Neural crest cell (in vitro differentiated cells): Measurements from ENCODE around the gene SMAD4. TPM values are rescaled to one million over a fixed set of nuclear protein-coding genes. Genes with fewer than 3 reads are reported as not detected.
A peak's percentile ranks its signal among the peaks of the same experiment; 100 is the strongest.
"Not testable (repeated sequence)": the region's sequence is repeated elsewhere in the genome, so short reads cannot be mapped to it uniquely, and the experiment has no call there.

ENCODE experiments used
- DNase-seq: peaks from one replicate; pipeline ENCODE4 v3.0.0; 2021; ENCODE audit warnings: low read depth, mixed read lengths, low spot score
- H3K27ac Mint-ChIP-seq: one replicate; pipeline ENCODE4 v1.8.0; 2021; ENCODE audit warnings: mild to moderate bottlenecking, mixed read lengths; ENCODE audit not compliant: unreplicated experiment
- H3K27me3 Mint-ChIP-seq: 2 replicates; pipeline ENCODE4 v1.8.0; 2021; ENCODE audit warnings: low read depth, mild to moderate bottlenecking, mixed read lengths
- H3K36me3 Mint-ChIP-seq: 2 replicates; pipeline ENCODE4 v1.8.0; 2021; ENCODE audit warnings: low read depth, mild to moderate bottlenecking, mixed read lengths
- H3K4me1 Mint-ChIP-seq: 2 replicates; pipeline ENCODE4 v1.8.0; 2021; ENCODE audit warnings: mixed read lengths
- H3K4me3 Mint-ChIP-seq: one replicate; pipeline ENCODE4 v1.8.0; 2021; ENCODE audit warnings: mild to moderate bottlenecking, mixed read lengths
- H3K9me3 Mint-ChIP-seq: 2 replicates; pipeline ENCODE4 v1.8.0; 2021; ENCODE audit warnings: mixed read lengths
- CTCF ChIP-seq: fragments of 200-600 bp; sonication (generic); conservative IDR thresholded peaks from 2 replicates; pipeline ENCODE4 v1.5.0; 2021; ENCODE audit warnings: antibody characterized with exemption, mild to moderate bottlenecking
- total RNA-seq: library from RNA; stranded (reverse); gene quantifications from 2 replicates; pipeline ENCODE4 v1.2.1, GENCODE V29; 2021

Gene SMAD4
- total RNA-seq, 1 donor from 2014 or later = 151 TPM

GRCh38 chr18:51107082-51107481 lies 77.1 kb downstream of the SMAD4 start:
- Mint-ChIP-seq H3K9me3 (peaks cover 5% of the 10 kb centered on the region), H3K4me3 (no peak overlapping the region), H3K27me3 (no peaks in the 10 kb centered on the region), H3K27ac (no peak overlapping the region), H3K36me3 (peaks cover 5% of the 10 kb centered on the region), H3K4me1 (peaks cover 3% of the 10 kb centered on the region)
- no peak for TF ChIP-seq CTCF
- DNase-seq = no peak

GRCh38 chr18:51107598-51108305 lies 77.7 kb downstream of the SMAD4 start:
- Mint-ChIP-seq H3K27ac (no peak overlapping the region), H3K36me3 (peaks cover 2% of the 10 kb centered on the region), H3K4me3 (no peak overlapping the region), H3K9me3 (peaks cover 2% of the 10 kb centered on the region), H3K4me1 (peaks cover 3% of the 10 kb centered on the region), H3K27me3 (no peaks in the 10 kb centered on the region)
- DNase-seq = no peak
- no peak for TF ChIP-seq CTCF

GRCh38 chr18:51108330-51108729 lies 78.3 kb downstream of the SMAD4 start:
- Mint-ChIP-seq H3K27me3 (no peaks in the 10 kb centered on the region), H3K4me3 (no peak overlapping the region), H3K36me3 (peaks cover 4% of the 10 kb centered on the region), H3K9me3 (no peaks in the 10 kb centered on the region), H3K4me1 (peaks cover 3% of the 10 kb centered on the region), H3K27ac (no peak overlapping the region)
- DNase-seq = no peak
- TF ChIP-seq CTCF = no peak

GRCh38 chr18:51110073-51110797 lies 80.2 kb downstream of the SMAD4 start:
- peak; percentile 97 for TF ChIP-seq CTCF
- Mint-ChIP-seq H3K27ac (peak overlapping the region; percentile 43), H3K4me3 (no peak overlapping the region), H3K9me3 (no peaks in the 10 kb centered on the region), H3K4me1 (peaks cover 3% of the 10 kb centered on the region), H3K36me3 (peaks cover 5% of the 10 kb centered on the region), H3K27me3 (no peaks in the 10 kb centered on the region)
- DNase-seq = peak; percentile 91

GRCh38 chr18:51111633-51112355 lies 81.8 kb downstream of the SMAD4 start:
- not testable (repeated sequence) for H3K4me1 Mint-ChIP-seq, H3K4me3 Mint-ChIP-seq, H3K36me3 Mint-ChIP-seq, H3K27me3 Mint-ChIP-seq, H3K27ac Mint-ChIP-seq, H3K9me3 Mint-ChIP-seq, DNase-seq

- Mint-ChIP-seq H3K36me3 (peaks cover 17% of the 10 kb centered on the region), H3K9me3 (peaks cover 10% of the 10 kb centered on the region)
- not testable (repeated sequence) for H3K27me3 Mint-ChIP-seq, H3K4me3 Mint-ChIP-seq, H3K4me1 Mint-ChIP-seq, H3K27ac Mint-ChIP-seq, DNase-seq
These were observed 87.0 kb downstream of the SMAD4 start for GRCh38 chr18:51116996-51117395.

- peaks cover 10% of the 10 kb centered on the region for H3K9me3 Mint-ChIP-seq
- H3K4me1 Mint-ChIP-seq, H3K4me3 Mint-ChIP-seq, DNase-seq, H3K27me3 Mint-ChIP-seq, H3K27ac Mint-ChIP-seq: not testable (repeated sequence)
- H3K36me3 Mint-ChIP-seq = peaks cover 13% of the 10 kb centered on the region
These were observed 89.5 kb downstream of the SMAD4 start for GRCh38 chr18:51119561-51119960.

GRCh38 chr18:51119976-51120375 lies 90.0 kb downstream of the SMAD4 start:
- H3K4me3 Mint-ChIP-seq, H3K4me1 Mint-ChIP-seq, H3K27ac Mint-ChIP-seq, H3K27me3 Mint-ChIP-seq, DNase-seq: not testable (repeated sequence)
- Mint-ChIP-seq H3K9me3 (peaks cover 10% of the 10 kb centered on the region), H3K36me3 (peaks cover 13% of the 10 kb centered on the region)
